ENCODE results near the gene PRR22.

PRR22 gene

DNA sequence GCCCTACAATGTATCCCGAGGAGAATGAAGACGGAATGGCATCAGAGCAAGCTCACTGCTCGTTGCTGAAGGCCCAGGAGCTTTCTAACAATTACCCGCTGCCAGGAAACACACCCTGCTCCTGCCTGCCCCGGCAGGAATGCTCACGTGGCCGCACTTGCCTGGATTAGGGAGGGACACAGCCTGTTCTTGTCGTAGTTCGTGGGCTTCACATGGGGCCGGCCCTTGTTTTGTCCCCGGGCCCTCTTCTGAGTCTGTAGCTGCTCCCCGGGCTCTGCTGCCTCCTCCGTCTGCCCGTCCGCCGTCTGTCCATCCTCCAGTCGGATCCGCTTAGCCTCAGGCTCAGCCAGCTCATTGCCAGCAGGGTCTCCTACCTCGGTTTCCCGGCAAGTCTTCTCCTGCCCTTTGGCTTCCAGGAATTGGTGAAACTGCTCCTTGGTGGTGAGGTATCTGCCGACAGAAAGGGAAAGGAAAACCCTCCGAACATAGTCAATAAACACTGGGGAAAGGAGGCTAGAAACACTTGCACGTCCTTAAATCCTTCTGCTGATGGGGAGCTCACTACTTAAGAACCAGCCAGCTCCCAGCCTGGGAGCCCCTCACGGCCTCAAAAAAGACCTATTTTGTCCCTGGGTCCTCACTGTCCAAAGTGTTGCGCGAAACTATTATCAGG, 5.5 kb upstream of the PRR22 start:
- H3K4me3 ChIP-seq: peak overlapping the region; percentile 100
- peak overlapping the region; percentile 100 for H3K9ac ChIP-seq (ENCODE audit: insufficient read length)
- TF ChIP-seq FOXP2 (optimal IDR thresholded peaks at IDR 0.05; ENCODE audit: control extremely low read depth, extremely low read length, insufficient read depth) (no peak), POLR2AphosphoS5 (IDR thresholded peaks at IDR 0.05; ENCODE audit: borderline replicate concordance, low read depth, low read length) (no peak), EZH2 (IDR thresholded peaks at IDR 0.05) (no peak)
- H3K36me3 ChIP-seq (ENCODE audit: insufficient read depth, low read length): peaks cover 48% of the 10 kb centered on the region
- no peak for DNase-seq (ENCODE audit: low read depth, low spot score)
- H3K9me3 ChIP-seq (ENCODE audit: low read depth, low read length): no peaks in the 10 kb centered on the region
- no peak overlapping the region for H3K27ac ChIP-seq

GRCh38 chr19:5789351-5789761, 4.8 kb upstream of the PRR22 start:
- no peak for TF ChIP-seq EZH2 (IDR thresholded peaks at IDR 0.05)
- no peak for TF ChIP-seq POLR2AphosphoS5 (IDR thresholded peaks at IDR 0.05; ENCODE audit: borderline replicate concordance, low read depth, low read length)
- TF ChIP-seq FOXP2 (optimal IDR thresholded peaks at IDR 0.05; ENCODE audit: control extremely low read depth, extremely low read length, insufficient read depth): no peak
- DNase-seq (ENCODE audit: low read depth, low spot score): no peak
- Histone ChIP-seq H3K4me3 (no peak overlapping the region), H3K9me3 (ENCODE audit: low read depth, low read length) (no peaks in the 10 kb centered on the region), H3K9ac (ENCODE audit: insufficient read length) (no peak overlapping the region), H3K36me3 (ENCODE audit: insufficient read depth, low read length) (peaks cover 48% of the 10 kb centered on the region), H3K27ac (no peak overlapping the region)

- Histone ChIP-seq H3K9me3 (ENCODE audit: low read depth, low read length) (no peaks in the 10 kb centered on the region), H3K27ac (no peak overlapping the region), H3K4me3 (no peak overlapping the region), H3K36me3 (ENCODE audit: insufficient read depth, low read length) (peaks cover 48% of the 10 kb centered on the region), H3K9ac (ENCODE audit: insufficient read length) (no peak overlapping the region)
- DNase-seq (ENCODE audit: low read depth, low spot score): no peak
- TF ChIP-seq FOXP2 (optimal IDR thresholded peaks at IDR 0.05; ENCODE audit: control extremely low read depth, extremely low read length, insufficient read depth) (no peak), EZH2 (IDR thresholded peaks at IDR 0.05) (no peak), POLR2AphosphoS5 (IDR thresholded peaks at IDR 0.05; ENCODE audit: borderline replicate concordance, low read depth, low read length) (no peak)
Measured at GRCh38 chr19:5788422-5788821, 3.9 kb upstream of the PRR22 start.

- Histone ChIP-seq H3K9me3 (ENCODE audit: low read depth, low read length) (no peaks in the 10 kb centered on the region), H3K27ac (no peak overlapping the region), H3K4me3 (no peak overlapping the region), H3K9ac (ENCODE audit: insufficient read length) (no peak overlapping the region), H3K36me3 (ENCODE audit: insufficient read depth, low read length) (peaks cover 48% of the 10 kb centered on the region)
- no peak for DNase-seq (ENCODE audit: low read depth, low spot score)
- TF ChIP-seq FOXP2 (optimal IDR thresholded peaks at IDR 0.05; ENCODE audit: control extremely low read depth, extremely low read length, insufficient read depth) (no peak), EZH2 (IDR thresholded peaks at IDR 0.05) (no peak), POLR2AphosphoS5 (IDR thresholded peaks at IDR 0.05; ENCODE audit: borderline replicate concordance, low read depth, low read length) (no peak)
Measured at GRCh38 chr19:5787409-5788182, 3.0 kb upstream of the PRR22 start.

GRCh38 chr19:5786593-5787408, 2.3 kb upstream of the PRR22 start:
- Histone ChIP-seq H3K36me3 (ENCODE audit: insufficient read depth, low read length) (peaks cover 48% of the 10 kb centered on the region), H3K9me3 (ENCODE audit: low read depth, low read length) (no peaks in the 10 kb centered on the region), H3K9ac (ENCODE audit: insufficient read length) (no peak overlapping the region), H3K4me3 (no peak overlapping the region), H3K27ac (no peak overlapping the region)
- no peak for TF ChIP-seq EZH2 (IDR thresholded peaks at IDR 0.05)
- TF ChIP-seq POLR2AphosphoS5 (IDR thresholded peaks at IDR 0.05; ENCODE audit: borderline replicate concordance, low read depth, low read length): no peak
- DNase-seq (ENCODE audit: low read depth, low spot score): no peak

DNA sequence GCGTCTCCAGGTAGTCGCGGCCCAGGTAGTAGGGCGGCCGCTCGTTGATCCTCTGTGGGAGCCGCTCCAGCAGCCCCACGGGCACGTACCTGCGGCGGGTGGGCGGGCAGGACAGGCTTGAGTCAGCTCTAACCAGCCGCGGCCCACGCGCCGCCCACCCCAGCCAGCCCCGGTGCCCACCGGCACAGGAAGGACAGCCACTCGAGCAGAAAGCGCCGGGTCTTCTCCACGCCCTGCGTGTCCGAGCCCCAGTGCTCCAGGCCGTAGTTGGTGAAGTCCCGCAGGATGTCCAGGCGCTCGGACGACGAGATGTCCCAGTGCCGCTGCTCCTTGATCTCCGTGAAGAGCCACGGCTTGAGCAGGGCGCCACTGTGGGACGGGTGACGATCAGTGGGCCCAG, 877 bp upstream of the PRR22 start:
- no peak overlapping the region for H3K27ac ChIP-seq
- no peaks in the 10 kb centered on the region for H3K9me3 ChIP-seq (ENCODE audit: low read depth, low read length)
- no peak overlapping the region for H3K4me3 ChIP-seq
- H3K36me3 ChIP-seq (ENCODE audit: insufficient read depth, low read length): peaks cover 48% of the 10 kb centered on the region
- TF ChIP-seq POLR2AphosphoS5 (IDR thresholded peaks at IDR 0.05; ENCODE audit: borderline replicate concordance, low read depth, low read length): no peak
- no peak for TF ChIP-seq EZH2 (IDR thresholded peaks at IDR 0.05)
- H3K9ac ChIP-seq (ENCODE audit: insufficient read length): no peak overlapping the region
- DNase-seq (ENCODE audit: low read depth, low spot score): no peak

- Histone ChIP-seq H3K9me3 (ENCODE audit: low read depth, low read length) (no peaks in the 10 kb centered on the region), H3K4me3 (no peak overlapping the region), H3K36me3 (ENCODE audit: insufficient read depth, low read length) (peaks cover 32% of the 10 kb centered on the region), H3K27ac (no peak overlapping the region), H3K9ac (ENCODE audit: insufficient read length) (no peak overlapping the region)
- DNase-seq (ENCODE audit: low read depth, low spot score): no peak
- TF ChIP-seq EZH2 (IDR thresholded peaks at IDR 0.05) (no peak), FOXP2 (optimal IDR thresholded peaks at IDR 0.05; ENCODE audit: control extremely low read depth, extremely low read length, insufficient read depth) (no peak), POLR2AphosphoS5 (IDR thresholded peaks at IDR 0.05; ENCODE audit: borderline replicate concordance, low read depth, low read length) (0 out of 2 replicates have a peak, but pooled peaks have one; percentile 14)
Measured at GRCh38 chr19:5782945-5783919, 1.3 kb downstream of the PRR22 start.

Data from SK-N-MC (cell line).